Suppressor macrophage treated with lipopolysaccharide for 4 hours (primary cell): ENCODE measurements around the gene ARHGEF39.

Experiments used
- DNase-seq: peaks from one replicate; pipeline ENCODE4 v3.0.0-alpha.2; 2020

Gene ARHGEF39

GRCh38 chr9:35664531-35665470 lies at the start of gene ARHGEF39:
Gene ARHGEF39, minus strand, starts transcription at chr9:35665195. Its CDS starts 26 bp downstream, at chr9:35665169.
- DNase-seq: peak; percentile 88

- DNase-seq: no peak
Observed at GRCh38 chr9:35714123-35714522, 49.1 kb upstream of the ARHGEF39 start.

GRCh38 chr9:35713578-35713977 lies 48.6 kb upstream of the ARHGEF39 start:
- DNase-seq: no peak

GRCh38 chr9:35712762-35713400 lies 47.9 kb upstream of the ARHGEF39 start:
- no peak for DNase-seq

- no peak for DNase-seq
Observed at GRCh38 chr9:35711501-35712428, 46.8 kb upstream of the ARHGEF39 start.

- no peak for DNase-seq
Observed at GRCh38 chr9:35710818-35711500, 46.0 kb upstream of the ARHGEF39 start.

GRCh38 chr9:35708146-35708545 lies 43.2 kb upstream of the ARHGEF39 start:
- no peak for DNase-seq

GRCh38 chr9:35706951-35707350 lies 42.0 kb upstream of the ARHGEF39 start:
- DNase-seq: no peak

- no peak for DNase-seq
Observed at GRCh38 chr9:35705836-35706430, 40.9 kb upstream of the ARHGEF39 start.

- no peak for DNase-seq
Observed at GRCh38 chr9:35705372-35705771, 40.4 kb upstream of the ARHGEF39 start.

GRCh38 chr9:35703906-35704672 lies 39.1 kb upstream of the ARHGEF39 start:
- DNase-seq: no peak

- no peak for DNase-seq
Observed at GRCh38 chr9:35702696-35703095, 37.7 kb upstream of the ARHGEF39 start.

- DNase-seq: no peak
Observed at GRCh38 chr9:35700942-35701341, 35.9 kb upstream of the ARHGEF39 start.

GRCh38 chr9:35700031-35700430 lies 35.0 kb upstream of the ARHGEF39 start:
- no peak for DNase-seq

GRCh38 chr9:35698231-35698630 lies 33.2 kb upstream of the ARHGEF39 start:
- DNase-seq: no peak

GRCh38 chr9:35697486-35697885 lies 32.5 kb upstream of the ARHGEF39 start:
- no peak for DNase-seq

- peak; percentile 45 for DNase-seq
Observed at GRCh38 chr9:35696520-35697215, 31.7 kb upstream of the ARHGEF39 start.

GRCh38 chr9:35695943-35696401 lies 31.0 kb upstream of the ARHGEF39 start:
- no peak for DNase-seq

GRCh38 chr9:35691757-35692301 lies 26.8 kb upstream of the ARHGEF39 start:
- DNase-seq: no peak

- DNase-seq: peak; percentile 36
Observed at GRCh38 chr9:35691334-35691650, 26.3 kb upstream of the ARHGEF39 start.
